GM12874 (cell line): ENCODE measurements around the gene MED27.

Source experiments
- TF ChIP-seq, protein P1 (sequence below): IDR thresholded peaks from 2 replicates; pipeline ENCODE4 v1.5.1; 2011; ENCODE audit warnings: low read depth, mild to moderate bottlenecking, control low read depth, low read length, moderate library complexity; ENCODE audit not compliant: insufficient read depth

The MED27 gene

DNA sequence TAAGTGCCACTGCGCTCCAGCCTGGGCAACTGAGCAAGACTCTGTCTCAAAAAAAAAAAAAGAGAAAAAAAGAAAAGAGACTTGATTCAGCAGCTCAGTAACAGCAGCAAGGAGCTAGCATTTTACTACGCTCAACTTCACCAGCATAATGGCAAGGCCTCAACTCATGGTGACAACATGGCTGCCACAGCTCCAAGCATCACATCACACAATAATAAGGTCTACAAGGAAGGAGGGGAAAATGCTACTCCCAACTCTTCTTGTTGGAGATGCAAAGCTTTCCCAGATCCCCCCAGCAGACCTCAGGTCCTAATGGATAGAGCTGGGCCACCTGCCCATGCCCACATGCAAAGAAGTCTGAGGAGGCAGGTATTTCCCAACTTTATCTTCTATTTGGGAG is 253.6 kb downstream of the MED27 start:
- TF ChIP-seq, protein P1, sequence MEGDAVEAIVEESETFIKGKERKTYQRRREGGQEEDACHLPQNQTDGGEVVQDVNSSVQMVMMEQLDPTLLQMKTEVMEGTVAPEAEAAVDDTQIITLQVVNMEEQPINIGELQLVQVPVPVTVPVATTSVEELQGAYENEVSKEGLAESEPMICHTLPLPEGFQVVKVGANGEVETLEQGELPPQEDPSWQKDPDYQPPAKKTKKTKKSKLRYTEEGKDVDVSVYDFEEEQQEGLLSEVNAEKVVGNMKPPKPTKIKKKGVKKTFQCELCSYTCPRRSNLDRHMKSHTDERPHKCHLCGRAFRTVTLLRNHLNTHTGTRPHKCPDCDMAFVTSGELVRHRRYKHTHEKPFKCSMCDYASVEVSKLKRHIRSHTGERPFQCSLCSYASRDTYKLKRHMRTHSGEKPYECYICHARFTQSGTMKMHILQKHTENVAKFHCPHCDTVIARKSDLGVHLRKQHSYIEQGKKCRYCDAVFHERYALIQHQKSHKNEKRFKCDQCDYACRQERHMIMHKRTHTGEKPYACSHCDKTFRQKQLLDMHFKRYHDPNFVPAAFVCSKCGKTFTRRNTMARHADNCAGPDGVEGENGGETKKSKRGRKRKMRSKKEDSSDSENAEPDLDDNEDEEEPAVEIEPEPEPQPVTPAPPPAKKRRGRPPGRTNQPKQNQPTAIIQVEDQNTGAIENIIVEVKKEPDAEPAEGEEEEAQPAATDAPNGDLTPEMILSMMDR: no peak

DNA sequence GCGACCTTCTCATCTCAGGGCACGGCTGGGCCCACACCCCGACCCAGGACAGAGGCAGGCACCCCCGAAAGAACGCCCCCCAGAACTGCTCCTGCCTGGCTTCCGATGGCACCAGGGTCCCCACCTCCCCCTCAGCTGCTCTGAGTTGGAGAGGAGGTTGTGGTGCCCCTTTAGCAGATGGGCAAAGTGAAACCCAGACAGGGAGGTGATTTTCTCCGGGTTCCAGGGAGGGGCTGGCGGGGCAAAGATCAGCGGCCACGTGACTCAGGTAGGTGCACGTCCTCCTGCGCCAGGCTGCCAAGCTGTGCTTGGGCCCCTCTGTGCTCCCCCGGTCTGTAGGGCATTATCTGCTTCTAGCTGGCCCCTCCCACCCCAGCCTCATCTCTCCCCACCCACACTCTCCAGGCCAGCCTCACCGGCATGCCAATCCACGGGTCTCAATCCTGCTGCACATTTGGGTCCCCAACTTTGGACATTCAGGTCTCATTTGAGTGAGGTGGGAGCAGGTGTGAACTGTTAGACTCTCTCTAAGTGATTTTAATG is 254.6 kb downstream of the MED27 start:
- TF ChIP-seq, protein P1: no peak

DNA sequence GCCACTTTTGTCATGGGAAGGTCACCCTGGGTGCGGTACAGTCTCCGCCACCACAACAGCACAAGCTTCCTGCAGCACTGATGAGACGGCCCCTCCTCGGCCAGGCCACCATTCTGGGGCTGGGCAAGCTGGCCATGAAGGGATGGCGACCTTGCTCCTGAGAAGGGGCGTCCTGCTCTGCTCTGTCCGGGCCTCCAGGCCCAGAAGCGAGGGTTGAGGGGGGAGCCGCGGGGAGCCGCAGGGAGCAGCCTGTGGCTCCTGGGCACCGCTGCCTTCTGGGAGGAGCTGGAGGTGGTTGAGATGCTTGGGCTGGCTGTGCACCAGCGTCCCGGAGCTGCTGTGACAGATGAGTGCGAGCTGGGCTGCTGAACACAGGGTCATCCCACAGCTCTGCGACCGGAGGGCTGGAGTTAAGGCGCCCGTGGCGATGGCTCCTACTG is 255.5 kb downstream of the MED27 start:
- TF ChIP-seq, protein P1: no peak

DNA sequence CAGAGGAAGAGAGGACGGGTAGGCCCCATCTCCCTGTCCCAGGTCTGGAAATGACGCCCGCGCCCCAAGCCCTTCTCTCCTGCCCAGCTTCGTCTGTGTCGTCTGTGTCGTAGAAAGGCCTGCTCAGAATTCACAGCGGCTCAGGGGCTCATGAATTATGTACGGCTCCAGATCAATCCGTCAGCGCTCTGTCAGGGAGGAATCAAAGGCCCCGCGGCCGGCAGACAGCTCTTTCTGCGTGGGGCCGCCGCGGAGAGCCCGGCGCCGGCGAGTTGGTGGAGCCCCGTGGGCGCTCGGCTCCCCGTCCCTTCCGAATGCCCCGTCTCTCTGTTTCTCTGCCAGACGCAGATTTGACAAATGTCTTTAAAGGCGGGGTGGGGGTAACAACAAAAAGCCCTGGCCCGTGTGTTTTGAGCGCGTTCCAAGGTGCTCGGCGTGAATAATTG is 255.9 kb downstream of the MED27 start:
- TF ChIP-seq, protein P1: no peak

DNA sequence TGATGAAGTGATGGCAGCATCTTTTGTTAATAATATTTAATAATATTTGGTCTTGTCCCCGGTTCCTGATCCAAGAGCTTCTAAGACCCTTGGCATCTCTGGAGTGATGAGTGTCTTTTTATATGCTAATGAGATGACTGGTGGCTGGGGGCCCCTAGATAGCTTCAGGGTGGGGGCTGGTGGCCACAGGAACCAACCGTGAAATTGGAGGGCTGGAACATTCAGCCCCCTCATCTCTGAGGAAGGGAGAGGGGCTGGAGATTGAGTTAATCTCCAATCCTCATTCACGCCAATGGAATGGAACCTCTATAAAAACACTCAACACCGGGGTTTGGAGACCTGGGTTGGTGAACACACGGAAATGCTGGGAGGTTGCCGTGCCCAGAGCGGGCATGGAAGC is 261.6 kb downstream of the MED27 start:
- TF ChIP-seq, protein P1: no peak

DNA sequence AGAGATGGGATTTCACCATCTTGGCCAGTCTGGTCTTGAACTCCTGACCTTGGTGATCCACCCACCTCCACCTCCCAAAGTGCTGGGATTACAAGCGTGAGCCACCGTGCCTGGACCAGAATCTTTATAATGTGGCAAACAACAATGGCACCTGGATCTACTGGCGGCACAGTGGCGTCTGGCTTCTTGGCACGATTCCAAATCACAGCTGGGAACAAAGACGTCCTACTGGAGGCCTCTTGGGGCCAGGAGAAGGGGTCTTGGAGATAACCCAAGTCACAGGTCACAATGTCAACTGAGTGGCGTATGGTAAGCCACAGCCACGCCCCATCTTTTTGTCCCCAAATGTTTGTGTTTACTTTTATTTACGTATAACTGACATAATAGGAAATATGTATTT is 262.0 kb downstream of the MED27 start:
- TF ChIP-seq, protein P1: no peak

DNA sequence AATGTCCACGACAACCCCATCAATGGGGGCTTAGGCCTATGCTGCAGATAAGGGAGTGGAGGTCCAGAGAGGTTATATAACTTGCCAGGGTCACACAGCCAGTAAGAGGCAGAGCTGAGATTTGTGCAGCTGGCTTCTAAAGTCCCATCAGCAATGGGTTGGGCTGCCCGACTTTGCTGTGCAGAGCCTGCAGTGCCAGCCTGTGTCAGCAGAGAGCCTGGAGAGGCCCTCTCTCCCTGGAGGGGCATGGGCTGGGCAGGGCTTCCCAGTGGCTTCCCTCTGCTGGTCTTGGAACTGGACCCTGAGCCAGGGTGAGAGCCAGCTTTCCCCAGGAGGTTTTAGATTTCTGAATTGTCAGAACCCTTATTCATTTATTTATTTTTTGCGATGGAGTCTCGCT is 262.6 kb downstream of the MED27 start:
- TF ChIP-seq, protein P1: no peak
